ENCODE measurements around the gene AEN.

AEN gene

GRCh38 chr15:88586401-88587162 is 34.6 kb upstream of the AEN start:
- TF ChIP-seq CTCF (IDR thresholded peaks at IDR 0.05; ENCODE audit: control insufficient read depth, insufficient read depth, low read depth, low read length, missing control alignments): no peak
- no peak overlapping the region for H3K4me3 ChIP-seq (ENCODE audit: control insufficient read depth, low read depth, low read length)
- DNase-seq (ENCODE audit: low read depth): no peak

- no peak overlapping the region for H3K4me3 ChIP-seq (ENCODE audit: control insufficient read depth, low read depth, low read length)
- TF ChIP-seq CTCF (IDR thresholded peaks at IDR 0.05; ENCODE audit: control insufficient read depth, insufficient read depth, low read depth, low read length, missing control alignments): no peak
- no peak for DNase-seq (ENCODE audit: low read depth)
Observed at GRCh38 chr15:88590759-88591158, 30.4 kb upstream of the AEN start.

DNA sequence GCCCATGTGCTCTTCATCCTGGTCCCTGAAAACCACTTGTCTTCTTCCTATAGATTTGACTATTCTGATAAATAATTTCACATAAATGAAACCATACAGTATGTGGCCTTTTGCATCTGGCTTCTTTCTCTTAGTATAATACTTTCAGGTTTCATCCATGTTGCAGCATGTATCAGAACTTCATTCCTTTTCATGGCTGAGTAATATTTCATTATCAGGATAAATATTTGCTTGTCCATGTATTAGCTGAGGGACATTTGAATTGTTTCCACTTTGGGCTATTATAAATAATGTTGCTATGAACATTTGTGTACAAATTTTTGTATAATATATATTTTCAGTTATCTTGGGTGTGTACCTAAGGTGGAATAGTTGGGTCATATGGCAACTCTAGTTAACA is 29.8 kb upstream of the AEN start:
- DNase-seq (ENCODE audit: low read depth): no peak

DNA sequence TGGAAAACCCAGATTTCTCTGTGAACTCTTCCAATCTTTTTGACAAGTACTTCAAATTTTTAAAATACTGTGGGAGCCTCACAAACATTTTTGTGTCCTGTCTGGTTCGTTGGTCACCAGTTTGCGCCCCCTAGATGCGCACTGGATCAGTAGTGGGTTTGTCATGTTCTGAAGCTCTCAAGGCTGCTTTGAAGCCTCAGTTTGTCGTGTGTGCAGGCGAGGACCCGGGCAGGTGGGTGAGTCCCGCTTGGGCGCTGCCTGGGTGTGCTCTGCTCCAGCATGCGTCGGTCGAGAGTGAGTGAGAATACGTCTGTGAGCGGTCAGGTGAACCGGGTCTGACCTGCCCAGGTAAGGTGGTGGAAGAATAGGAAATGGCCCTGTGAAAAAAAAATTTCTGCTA is 17.3 kb upstream of the AEN start:
- no peak for TF ChIP-seq CTCF (IDR thresholded peaks at IDR 0.05; ENCODE audit: control insufficient read depth, insufficient read depth, low read depth, low read length, missing control alignments)
- DNase-seq (ENCODE audit: low read depth): no peak
- H3K4me3 ChIP-seq (ENCODE audit: control insufficient read depth, low read depth, low read length): no peak overlapping the region

More for the DNA sequence above, 29.8 kb upstream of the AEN start:
- no peak overlapping the region for H3K4me3 ChIP-seq (ENCODE audit: control insufficient read depth, low read depth, low read length)
- TF ChIP-seq CTCF (IDR thresholded peaks at IDR 0.05; ENCODE audit: control insufficient read depth, insufficient read depth, low read depth, low read length, missing control alignments): no peak

GRCh38 chr15:88604381-88605188 is 16.6 kb upstream of the AEN start:
- TF ChIP-seq CTCF (IDR thresholded peaks at IDR 0.05; ENCODE audit: control insufficient read depth, insufficient read depth, low read depth, low read length, missing control alignments): no peak
- H3K4me3 ChIP-seq (ENCODE audit: control insufficient read depth, low read depth, low read length): no peak overlapping the region
- no peak for DNase-seq (ENCODE audit: low read depth)

DNA sequence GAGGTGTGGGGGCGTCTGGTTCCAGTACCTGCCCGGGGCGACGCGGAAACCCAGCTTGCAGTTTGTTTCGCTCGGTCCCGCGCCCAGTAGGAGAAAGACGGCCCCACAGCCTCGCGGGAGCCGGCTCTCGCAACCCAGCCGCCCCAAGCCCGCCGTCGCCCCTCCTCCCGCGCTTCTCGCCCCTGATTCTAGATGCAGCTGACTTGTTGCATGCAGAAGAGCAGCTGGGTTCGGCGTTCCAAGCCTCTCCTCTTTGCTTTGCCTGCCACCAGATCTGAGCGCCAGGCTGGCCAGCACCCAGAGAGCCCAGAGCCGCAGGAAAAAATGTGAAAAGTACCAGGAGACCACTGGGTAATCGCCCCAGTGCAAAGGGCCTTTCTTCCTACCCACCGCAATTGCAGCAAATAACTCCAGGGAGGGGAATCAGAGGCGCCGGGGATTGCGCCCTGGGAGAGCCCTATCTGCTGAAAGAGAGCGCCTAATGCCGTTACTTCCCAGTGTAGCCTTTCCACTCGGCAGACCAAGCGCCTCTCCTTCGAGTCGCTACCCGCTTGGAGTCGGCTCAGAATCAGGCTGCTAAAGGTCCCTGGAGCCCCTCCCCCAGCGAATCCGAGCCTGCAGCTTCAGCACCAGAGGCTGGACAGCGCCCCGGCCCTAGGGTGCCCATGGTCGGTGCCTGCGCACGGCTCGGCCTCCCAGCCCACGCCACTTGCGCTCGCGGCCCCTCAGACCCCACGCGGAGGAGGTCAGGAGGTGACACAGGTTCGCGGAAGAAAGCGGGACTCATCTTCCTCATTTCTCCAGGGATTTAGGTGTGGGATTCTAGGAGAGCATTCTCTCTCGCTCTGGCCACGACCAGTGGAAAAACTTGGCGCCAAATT is 15.7 kb upstream of the AEN start:
- no peak for DNase-seq (ENCODE audit: low read depth)
- H3K4me3 ChIP-seq (ENCODE audit: control insufficient read depth, low read depth, low read length): no peak overlapping the region
- no peak for TF ChIP-seq CTCF (IDR thresholded peaks at IDR 0.05; ENCODE audit: control insufficient read depth, insufficient read depth, low read depth, low read length, missing control alignments)

Measured in AG09309 (cell line).